Prostate gland (tissue), 2 donors: Measurements from ENCODE around the gene BTBD19. TPM values are rescaled to one million over a fixed set of nuclear protein-coding genes. Genes with fewer than 3 reads are reported as not detected.
"Not testable (repeated sequence)": the region's sequence is repeated elsewhere in the genome, so short reads cannot be mapped to it uniquely, and the experiment has no call there.

ENCODE experiments used
- DNase-seq: peaks from one replicate; pipeline ENCODE4 v3.0.0-alpha.2; 2019; ENCODE audit warnings: low spot score
- H3K27ac ChIP-seq, 2 donors: fragments of 200-600 bp; sonication (generic); 2 replicates each; pipeline ENCODE4 v1.5.1; 2017 to 2019
- H3K27me3 ChIP-seq: fragments of 200-600 bp; sonication (generic); replicated peaks from 2 replicates; pipeline ENCODE4 v1.5.1; 2019; ENCODE audit not compliant: insufficient read depth
- H3K36me3 ChIP-seq, 2 donors: fragments of 200-600 bp; sonication (generic); 1 replicate in 1 of 2; 2 replicates in 1 of 2; pipeline versions ENCODE4 v1.5.1 to v1.8.1; 2017 to 2019
- H3K4me1 ChIP-seq: fragments of 200-600 bp; sonication (generic); replicated peaks from 2 replicates; pipeline ENCODE4 v1.5.1; 2019
- H3K4me3 ChIP-seq, 2 donors: fragments of 200-600 bp; sonication (generic); 2 replicates each; pipeline ENCODE4 v1.5.1; 2017 to 2019
- H3K9me3 ChIP-seq: fragments of 200-600 bp; sonication (generic); 2 replicates; pipeline ENCODE4 v1.5.1; 2017
- POLR2A ChIP-seq: fragments of 450-650 bp; IDR thresholded peaks from one replicate; pipeline ENCODE4 v1.6.1; 2016; ENCODE audit warnings: antibody characterized with exemption, mild to moderate bottlenecking
- POLR2AphosphoS5 ChIP-seq: sonication (generic); formaldehyde crosslinking; IDR thresholded peaks from one replicate; pipeline ENCODE4 v1.6.1; 2017; ENCODE audit warnings: antibody characterized with exemption
- WGBS: methylation state at CpG from one replicate; pipeline ENCODE4 v1.1.5; 2018; 5-methylcytosine and 5-hydroxymethylcytosine counted together
- intact Hi-C: fragments of 100-400 bp; cut with DNase I; formaldehyde crosslinking; loops from one replicate; pipeline ENCODE4 v1.14.2; 2022
- total RNA-seq, 2 donors: library from RNA; depleted of rRNA; stranded (reverse); fragments of >200 nt; gene quantifications; one replicate each; pipeline ENCODE4 v1.1.0, GENCODE V29; 2016
- TF ChIP-seq, protein P1 (sequence below), 4 experiments: fragments of 200-600 bp in 2 of 4; fragments of 450-650 bp in 2 of 4; sonication (generic) in 2 of 4; IDR thresholded peaks; 1 replicate in 3 of 4; 2 replicates in 1 of 4; pipeline ENCODE4 v1.5.1; 2016 to 2019; ENCODE audit warnings: antibody characterized with exemption in 4 of 4, mild to moderate bottlenecking in 2 of 4, moderate library complexity in 2 of 4

Gene BTBD19
- total RNA-seq, 2 donors from 2014 or later, result 0.50 to 10.5 TPM

DNA sequence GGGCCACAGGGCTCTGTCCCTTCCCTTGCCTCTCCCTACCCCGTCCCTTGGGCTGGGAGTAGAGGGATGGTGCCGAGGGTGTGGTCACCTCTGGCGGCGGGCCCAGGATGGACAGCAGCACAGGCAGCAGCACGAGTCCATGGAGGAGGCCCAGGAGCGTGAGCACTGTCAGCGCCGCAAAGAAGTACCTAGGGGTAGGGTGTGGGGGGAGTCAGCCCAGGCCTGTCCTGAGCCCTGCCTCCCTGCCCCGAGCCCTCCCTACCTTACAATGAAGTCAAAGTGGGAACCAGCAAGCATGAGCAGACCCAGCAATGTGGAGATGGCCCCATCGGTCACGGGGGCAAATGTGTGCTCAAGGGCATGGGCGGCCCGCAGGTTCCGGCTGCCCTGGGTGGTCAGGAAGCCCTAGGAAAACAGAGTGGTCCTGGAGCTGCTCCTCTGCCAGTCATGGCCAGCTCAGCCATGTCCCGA, 14.7 kb downstream of the BTBD19 start:
- Histone ChIP-seq H3K27me3 (no peaks in the 10 kb centered on the region), H3K27ac (no peak overlapping the region), H3K4me1 (no peaks in the 10 kb centered on the region), H3K4me3 (no peak overlapping the region), H3K9me3 (no peaks in the 10 kb centered on the region), H3K36me3 (no peaks in the 10 kb centered on the region)
- TF ChIP-seq, protein P1, sequence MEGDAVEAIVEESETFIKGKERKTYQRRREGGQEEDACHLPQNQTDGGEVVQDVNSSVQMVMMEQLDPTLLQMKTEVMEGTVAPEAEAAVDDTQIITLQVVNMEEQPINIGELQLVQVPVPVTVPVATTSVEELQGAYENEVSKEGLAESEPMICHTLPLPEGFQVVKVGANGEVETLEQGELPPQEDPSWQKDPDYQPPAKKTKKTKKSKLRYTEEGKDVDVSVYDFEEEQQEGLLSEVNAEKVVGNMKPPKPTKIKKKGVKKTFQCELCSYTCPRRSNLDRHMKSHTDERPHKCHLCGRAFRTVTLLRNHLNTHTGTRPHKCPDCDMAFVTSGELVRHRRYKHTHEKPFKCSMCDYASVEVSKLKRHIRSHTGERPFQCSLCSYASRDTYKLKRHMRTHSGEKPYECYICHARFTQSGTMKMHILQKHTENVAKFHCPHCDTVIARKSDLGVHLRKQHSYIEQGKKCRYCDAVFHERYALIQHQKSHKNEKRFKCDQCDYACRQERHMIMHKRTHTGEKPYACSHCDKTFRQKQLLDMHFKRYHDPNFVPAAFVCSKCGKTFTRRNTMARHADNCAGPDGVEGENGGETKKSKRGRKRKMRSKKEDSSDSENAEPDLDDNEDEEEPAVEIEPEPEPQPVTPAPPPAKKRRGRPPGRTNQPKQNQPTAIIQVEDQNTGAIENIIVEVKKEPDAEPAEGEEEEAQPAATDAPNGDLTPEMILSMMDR (IDR thresholded peaks at IDR 0.05), result no peak
- TF ChIP-seq POLR2AphosphoS5 (no peak), POLR2A (no peak)
- 84% methylated on average over 15 of the region's 15 CpGs for WGBS
- DNase-seq, result no peak
- intact Hi-C loops, result loop anchor here (10.0 kb wide), 1 partner anchor 482 kb away; no protein-coding TSS in a partner anchor

DNA sequence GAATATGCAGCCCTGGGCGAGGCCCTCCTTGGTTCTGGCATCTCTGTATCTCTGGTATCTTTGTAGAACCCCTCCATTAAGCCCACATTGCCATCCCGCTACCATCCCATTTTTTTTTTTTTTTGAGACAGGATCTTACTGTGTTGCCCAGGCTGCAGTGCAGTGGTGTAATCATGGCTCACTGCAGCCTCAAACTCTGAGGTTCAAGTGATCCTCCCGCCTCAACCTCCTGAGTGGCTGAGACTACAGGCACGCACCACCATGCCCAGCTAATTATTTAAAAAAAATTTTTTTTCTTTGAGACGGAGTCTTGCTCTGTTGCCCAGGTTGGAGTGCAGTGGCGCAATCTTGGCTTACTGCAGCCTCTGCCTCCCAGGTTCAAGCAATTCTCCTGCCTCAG, 16.1 kb downstream of the BTBD19 start:
- H3K4me3 ChIP-seq, H3K36me3 ChIP-seq, H3K27ac ChIP-seq, H3K9me3 ChIP-seq, H3K4me1 ChIP-seq, H3K27me3 ChIP-seq, DNase-seq: not testable (repeated sequence)
- intact Hi-C loops, result loop anchor here (10.0 kb wide), 1 partner anchor 480 kb away; no protein-coding TSS in a partner anchor
- 92% methylated on average over 6 of the region's 6 CpGs for WGBS

DNA sequence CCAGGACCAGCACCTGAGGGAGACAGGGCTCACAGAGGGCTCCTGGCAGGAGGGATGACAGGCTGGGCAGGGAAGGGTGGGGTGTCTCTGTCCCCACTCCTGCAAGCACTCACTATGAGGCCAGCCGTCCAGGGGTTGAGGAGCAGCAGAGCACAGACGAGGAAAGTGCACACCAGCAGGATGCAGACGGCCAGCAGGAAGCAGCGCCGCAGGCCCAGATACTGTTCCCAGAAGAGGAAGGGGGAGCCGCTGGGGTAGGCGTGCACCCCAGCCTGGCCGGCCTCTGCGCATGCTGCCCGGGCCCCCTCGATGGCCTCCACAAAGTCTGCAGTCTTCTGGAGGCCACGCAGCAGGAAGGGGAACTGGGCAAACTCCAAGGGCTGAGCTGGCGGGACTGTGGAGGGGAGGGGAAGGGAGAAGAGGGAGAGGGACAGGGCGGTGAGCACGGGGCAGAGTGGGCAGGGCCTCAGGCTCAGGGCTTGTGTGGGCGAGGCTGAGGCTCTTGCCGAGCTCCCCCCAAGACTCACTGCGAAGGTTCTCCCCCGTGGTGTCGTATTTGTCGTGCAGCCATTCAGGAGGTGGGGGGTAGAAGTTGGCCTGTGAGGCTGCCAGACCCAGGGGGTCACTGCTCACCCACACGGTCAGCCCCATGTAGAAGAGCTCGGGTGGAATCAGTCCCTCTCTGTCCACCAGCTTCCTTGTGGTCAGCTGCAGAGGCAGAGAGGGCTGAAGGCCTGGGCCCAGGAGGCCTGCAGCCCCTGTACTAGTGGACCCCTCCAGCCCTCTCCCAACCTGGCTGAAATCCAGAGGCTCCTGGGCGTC, 18.3 kb downstream of the BTBD19 start:
- no peaks in the 10 kb centered on the region for H3K4me1 ChIP-seq
- TF ChIP-seq, protein P1 (IDR thresholded peaks at IDR 0.05), result no peak
- TF ChIP-seq POLR2AphosphoS5 (no peak), POLR2A (no peak)
- H3K9me3 ChIP-seq, result no peaks in the 10 kb centered on the region
- H3K27ac ChIP-seq, result no peak overlapping the region
- WGBS, result 69% methylated on average over 24 of the region's 24 CpGs
- intact Hi-C loops, result loop anchor here (10.0 kb wide), 1 partner anchor 478 kb away; no protein-coding TSS in a partner anchor
- H3K36me3 ChIP-seq, result no peaks in the 10 kb centered on the region
- DNase-seq, result no peak
- H3K27me3 ChIP-seq, result no peaks in the 10 kb centered on the region
- H3K4me3 ChIP-seq, result no peak overlapping the region

DNA sequence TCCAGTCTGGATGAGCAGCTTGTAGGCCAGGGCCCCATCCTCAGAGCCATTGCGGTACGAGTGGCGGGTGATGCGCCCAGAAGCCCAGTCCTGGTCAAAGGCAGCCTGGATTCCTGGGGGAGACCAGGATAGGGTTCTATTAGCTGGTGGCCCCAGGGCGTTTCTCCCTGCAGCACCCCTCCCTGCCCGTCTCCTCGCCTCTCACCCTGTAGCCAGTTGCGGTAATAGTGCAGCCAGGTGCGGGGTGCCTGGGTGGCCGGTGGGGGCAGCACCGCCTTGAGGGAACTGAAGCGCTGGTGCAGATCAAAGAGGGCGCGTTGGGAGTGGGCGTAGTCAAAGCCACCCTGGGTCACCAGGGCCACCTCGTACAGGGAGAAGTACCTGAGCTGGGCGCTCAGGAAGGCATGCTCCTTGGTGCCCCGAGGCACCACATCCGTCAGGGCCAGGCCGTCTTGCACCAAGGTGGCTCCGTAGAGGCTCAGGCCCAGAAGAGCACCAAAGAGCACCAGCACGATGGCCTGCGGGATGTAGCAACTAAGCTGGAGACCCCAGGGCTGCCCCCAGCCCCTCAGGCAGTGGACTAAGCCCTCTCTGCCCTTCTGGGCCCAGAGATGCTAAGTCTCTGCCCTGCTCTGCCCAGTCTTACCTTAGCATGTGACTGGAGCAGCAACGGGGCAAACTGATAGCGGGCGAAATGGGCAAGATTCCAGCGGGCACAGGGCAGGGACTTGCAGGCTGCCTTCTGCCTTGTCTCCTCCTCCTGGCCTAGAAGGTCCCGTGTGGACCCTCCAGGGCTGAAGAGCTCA, 19.1 kb downstream of the BTBD19 start:
- Histone ChIP-seq H3K27me3 (no peaks in the 10 kb centered on the region), H3K9me3 (no peaks in the 10 kb centered on the region), H3K36me3 (no peaks in the 10 kb centered on the region), H3K4me1 (no peaks in the 10 kb centered on the region), H3K4me3 (no peak overlapping the region), H3K27ac (no peak overlapping the region)
- no peak for TF ChIP-seq POLR2A
- TF ChIP-seq, protein P1 (IDR thresholded peaks at IDR 0.05), result no peak
- TF ChIP-seq POLR2AphosphoS5, result no peak
- intact Hi-C loops, result loop anchor here (10.0 kb wide), 1 partner anchor 477 kb away; no protein-coding TSS in a partner anchor
- no peak for DNase-seq
- 89% methylated on average over 28 of the region's 28 CpGs for WGBS

DNA sequence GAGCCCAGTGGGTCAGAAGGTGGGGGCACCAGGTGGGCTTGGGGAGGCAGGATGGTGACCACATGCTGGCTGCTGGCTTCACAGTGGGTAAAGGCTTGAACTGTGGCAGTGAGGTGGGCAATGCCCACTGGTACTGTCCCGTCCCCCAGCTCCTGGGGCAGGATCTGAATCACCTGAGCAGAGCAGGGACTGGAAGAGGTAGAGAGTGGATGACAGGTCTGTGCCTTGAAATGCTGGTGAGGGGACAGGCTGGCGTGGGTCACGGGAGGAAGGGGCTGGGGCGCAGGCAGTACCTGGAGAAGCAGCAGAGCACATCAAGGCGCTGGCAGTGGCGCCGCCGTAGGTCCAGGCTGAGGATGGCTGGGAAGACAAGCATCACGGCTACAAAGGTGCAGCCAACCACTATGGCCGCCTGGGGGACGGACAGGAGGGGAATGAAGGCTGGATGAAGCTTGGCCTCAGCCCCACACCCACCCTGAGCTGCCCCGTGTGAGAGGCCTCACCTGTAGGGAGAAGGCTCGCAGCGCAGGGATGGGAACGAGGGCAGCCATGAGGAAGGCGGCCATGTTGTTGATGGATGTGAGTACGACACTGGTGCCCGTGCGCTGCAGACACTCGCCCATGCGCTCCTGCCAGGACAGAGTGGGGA, 19.8 kb downstream of the BTBD19 start:
- no peak for TF ChIP-seq POLR2A
- TF ChIP-seq, protein P1 (IDR thresholded peaks at IDR 0.05), result no peak
- no peak for TF ChIP-seq POLR2AphosphoS5
- no peaks in the 10 kb centered on the region for H3K9me3 ChIP-seq
- 94% methylated on average over 21 of the region's 21 CpGs for WGBS
- H3K4me1 ChIP-seq, result no peaks in the 10 kb centered on the region
- H3K27ac ChIP-seq, result no peak overlapping the region
- no peaks in the 10 kb centered on the region for H3K36me3 ChIP-seq
- no peaks in the 10 kb centered on the region for H3K27me3 ChIP-seq
- no peak for DNase-seq
- no peak overlapping the region for H3K4me3 ChIP-seq
- intact Hi-C loops, result loop anchor here (10.0 kb wide), 1 partner anchor 477 kb away; no protein-coding TSS in a partner anchor
